Fibroblast of lung (primary cell): Measurements from ENCODE around the gene ETV1.

Source experiments
- EZH2 ChIP-seq: IDR thresholded peaks from 2 replicates; pipeline ENCODE4 v1.5.1; 2012; ENCODE audit warnings: low read length, control low read depth, mild to moderate bottlenecking; ENCODE audit errors: missing control alignments
- TF ChIP-seq, protein P1 (sequence below), 2 donors: IDR thresholded peaks in 1 of 2; conservative IDR thresholded peaks in 1 of 2; 1 replicate in 1 of 2; 2 replicates in 1 of 2; pipeline ENCODE4 v1.5.1; 2011 to 2012; ENCODE audit warnings: low read length in 2 of 2, control low read depth in 1 of 2, inconsistent platforms in 1 of 2, low read depth in 1 of 2, mild to moderate bottlenecking in 1 of 2

DNA sequence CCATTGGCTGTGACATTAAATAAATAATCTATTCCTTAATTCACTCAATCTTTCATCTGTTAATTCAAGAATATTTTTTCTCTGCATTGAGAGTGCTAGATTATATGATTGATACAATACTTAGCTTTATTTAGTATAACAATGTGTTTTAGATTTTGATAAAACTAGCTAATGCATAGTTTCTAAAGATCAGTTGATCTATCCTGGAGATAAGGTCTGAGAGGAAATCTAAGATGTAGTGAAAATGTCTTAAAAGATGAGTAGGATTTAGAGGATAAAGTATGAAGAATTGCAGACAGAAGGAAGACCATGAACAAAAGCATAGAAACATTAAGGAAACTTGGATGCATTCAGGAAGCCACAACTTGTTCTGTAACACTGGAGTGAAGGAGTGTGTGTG, 110.3 kb downstream of the ETV1 start:
- TF ChIP-seq, protein P1, sequence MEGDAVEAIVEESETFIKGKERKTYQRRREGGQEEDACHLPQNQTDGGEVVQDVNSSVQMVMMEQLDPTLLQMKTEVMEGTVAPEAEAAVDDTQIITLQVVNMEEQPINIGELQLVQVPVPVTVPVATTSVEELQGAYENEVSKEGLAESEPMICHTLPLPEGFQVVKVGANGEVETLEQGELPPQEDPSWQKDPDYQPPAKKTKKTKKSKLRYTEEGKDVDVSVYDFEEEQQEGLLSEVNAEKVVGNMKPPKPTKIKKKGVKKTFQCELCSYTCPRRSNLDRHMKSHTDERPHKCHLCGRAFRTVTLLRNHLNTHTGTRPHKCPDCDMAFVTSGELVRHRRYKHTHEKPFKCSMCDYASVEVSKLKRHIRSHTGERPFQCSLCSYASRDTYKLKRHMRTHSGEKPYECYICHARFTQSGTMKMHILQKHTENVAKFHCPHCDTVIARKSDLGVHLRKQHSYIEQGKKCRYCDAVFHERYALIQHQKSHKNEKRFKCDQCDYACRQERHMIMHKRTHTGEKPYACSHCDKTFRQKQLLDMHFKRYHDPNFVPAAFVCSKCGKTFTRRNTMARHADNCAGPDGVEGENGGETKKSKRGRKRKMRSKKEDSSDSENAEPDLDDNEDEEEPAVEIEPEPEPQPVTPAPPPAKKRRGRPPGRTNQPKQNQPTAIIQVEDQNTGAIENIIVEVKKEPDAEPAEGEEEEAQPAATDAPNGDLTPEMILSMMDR (conservative IDR thresholded peaks at IDR 0.05 in 1 of 2, IDR thresholded peaks at IDR 0.05 in 1 of 2; ENCODE audit: low read depth in 1 of 2, low read length in 2 of 2), result no peak
- TF ChIP-seq EZH2, result no peak
